NCI-H146 treated with DMSO at 0.1 percent for 48 hours (cell line): ENCODE measurements around the gene SSR2.
"Not testable (repeated sequence)": the region's sequence is repeated elsewhere in the genome, so short reads cannot be mapped to it uniquely, and the experiment has no call there.

Experiments
- DNase-seq: peaks from one replicate; lab custom pipeline; 2025; ENCODE audit not compliant: unreplicated experiment; lab: John Stamatoyannopoulos, UW

SSR2 gene

GRCh38 chr1:155996166-155996565 lies 24.6 kb downstream of the SSR2 start:
- no peak for DNase-seq

DNA sequence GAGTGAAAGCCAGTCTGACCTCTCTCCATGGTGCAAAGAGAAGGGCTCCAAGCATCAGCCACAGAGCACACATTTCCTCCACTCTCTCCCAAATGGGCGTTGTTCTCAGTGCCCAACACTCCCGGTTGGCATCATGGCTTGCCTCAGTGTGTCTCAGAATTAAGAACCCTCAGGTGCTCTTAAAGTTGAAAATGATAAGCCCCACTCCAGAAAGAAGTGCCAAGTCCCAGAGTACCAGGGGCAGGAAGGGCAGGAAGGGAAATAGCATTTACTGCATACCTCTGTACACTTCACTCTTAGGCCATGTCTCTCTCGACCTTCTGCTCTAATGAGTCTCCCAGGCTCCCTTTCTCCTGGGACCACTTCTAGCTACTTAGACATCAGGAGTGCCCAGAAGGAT lies 27.2 kb downstream of the SSR2 start:
- no peak for DNase-seq

DNA sequence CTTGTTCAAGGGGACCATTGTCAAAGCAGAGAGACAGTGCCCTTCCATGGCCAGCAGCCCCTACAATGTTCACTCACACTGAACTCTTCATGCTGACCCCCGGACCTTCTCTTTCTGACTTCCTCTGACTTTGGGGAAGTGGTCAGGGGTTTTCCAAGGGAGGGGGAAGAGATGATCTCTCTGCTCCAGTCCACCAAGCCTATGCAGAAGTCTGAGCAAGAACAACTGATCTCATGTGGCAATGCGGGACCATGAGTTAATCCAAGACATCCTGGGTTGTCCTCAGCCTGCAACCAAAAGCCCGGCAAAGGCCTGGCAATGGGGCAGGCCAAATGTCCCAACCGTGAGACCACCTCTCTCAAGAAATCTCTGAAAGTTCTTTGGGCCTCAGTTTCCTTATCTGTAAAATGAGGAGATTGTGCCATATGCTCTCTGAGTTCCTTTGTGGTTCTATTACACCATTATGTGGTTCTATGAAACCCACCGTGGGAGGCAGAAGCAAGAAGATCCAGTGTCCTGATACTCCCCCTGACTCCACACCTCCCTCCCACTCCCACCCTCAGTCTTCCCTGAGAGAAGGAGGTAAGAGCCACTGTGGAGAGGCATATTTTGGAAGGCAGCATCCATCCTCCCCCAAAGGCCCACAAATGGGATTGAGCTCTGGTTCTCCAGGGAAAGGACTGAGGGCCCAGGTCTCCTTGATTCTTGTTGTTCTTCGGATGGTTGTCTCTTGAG lies 30.6 kb downstream of the SSR2 start:
- no peak for DNase-seq

- DNase-seq, result peak; percentile 48
Measured at GRCh38 chr1:155989242-155990004, 31.3 kb downstream of the SSR2 start.

GRCh38 chr1:155984903-155985645 lies 35.7 kb downstream of the SSR2 start:
- DNase-seq, result not testable (repeated sequence)

GRCh38 chr1:155984341-155984740 lies 36.4 kb downstream of the SSR2 start:
- DNase-seq, result peak; percentile 84

GRCh38 chr1:155983191-155984024 lies 37.3 kb downstream of the SSR2 start:
- peak; percentile 52 for DNase-seq

GRCh38 chr1:155982106-155982505 lies 38.6 kb downstream of the SSR2 start:
- no peak for DNase-seq

DNA sequence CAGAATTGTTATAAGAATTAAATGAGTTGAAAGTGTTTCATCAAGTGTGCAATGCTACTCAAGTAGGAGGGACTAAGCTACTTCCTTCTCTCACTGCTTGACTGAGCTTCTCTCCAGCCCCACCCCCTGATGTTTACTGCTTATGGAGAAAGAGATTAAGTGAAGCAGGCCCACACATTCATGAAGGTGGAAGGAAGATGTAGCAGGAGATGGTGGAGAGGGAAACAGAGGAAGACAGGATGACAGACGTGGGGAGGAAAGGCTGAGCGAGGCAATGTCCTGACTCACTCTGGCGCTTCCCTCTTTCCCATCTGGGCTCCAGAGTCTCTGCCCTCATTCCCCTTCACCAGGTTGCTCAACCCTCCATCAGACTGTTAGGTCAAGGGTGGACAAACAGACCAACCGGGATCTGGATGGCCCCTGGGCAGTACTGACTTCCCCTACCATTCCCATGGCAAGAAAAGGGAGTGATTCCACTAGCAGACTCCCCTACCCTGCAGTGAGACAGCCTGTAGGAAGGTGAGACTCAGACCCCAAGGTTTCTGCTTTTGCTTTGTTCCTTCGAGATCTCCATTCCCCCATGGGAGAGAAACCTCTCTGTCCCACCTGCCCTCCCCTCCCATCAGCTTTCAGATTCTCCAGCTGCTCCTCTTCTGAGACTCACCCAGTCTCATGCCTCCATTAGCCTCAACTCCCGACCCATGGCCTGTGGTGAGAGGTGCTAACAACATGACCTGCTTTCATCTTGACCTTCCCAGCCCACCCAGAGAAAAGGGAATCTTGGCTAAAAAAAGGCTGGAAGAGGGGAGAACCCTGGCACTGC lies 39.3 kb downstream of the SSR2 start:
- no peak for DNase-seq

DNA sequence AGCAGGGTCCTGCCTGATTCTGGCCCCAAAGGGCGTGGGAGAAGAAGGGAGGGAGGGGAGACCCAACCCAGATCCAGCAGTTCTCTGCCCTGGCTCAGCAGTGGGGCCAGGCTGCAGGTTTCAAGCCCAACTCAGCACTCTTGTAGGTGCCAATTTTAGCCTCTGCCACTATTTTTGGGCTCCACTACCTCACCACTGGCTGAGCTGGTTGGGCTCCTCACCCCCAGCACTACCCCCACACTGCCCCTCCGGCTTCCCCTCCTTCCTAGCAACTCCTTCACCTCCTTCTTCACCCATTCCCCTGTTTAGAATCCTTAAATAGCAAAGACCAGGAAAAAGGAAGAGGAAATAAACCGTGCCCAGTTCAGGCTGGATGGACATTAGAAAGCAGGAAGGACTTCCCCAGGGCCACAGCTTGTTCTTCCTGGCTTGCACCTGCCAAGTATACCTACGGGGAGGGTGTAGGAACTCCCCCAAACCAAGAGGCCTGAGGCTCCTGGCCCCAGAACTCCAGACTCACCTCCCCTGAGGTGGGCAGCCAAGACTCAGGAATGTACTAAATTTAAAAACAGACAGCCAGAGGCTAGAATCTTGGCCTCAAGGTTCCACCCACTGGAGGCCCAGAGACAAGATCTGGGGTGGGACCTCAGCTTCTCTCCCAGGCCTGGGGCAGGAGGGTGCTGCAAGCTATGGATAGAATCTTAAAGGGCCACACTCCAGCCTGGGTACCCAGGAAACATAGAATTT lies 41.0 kb downstream of the SSR2 start:
- no peak for DNase-seq

- no peak for DNase-seq
Measured at GRCh38 chr1:155978973-155979429, 41.8 kb downstream of the SSR2 start.

GRCh38 chr1:155978325-155978972 lies 42.3 kb downstream of the SSR2 start, which contains the start of gene ARHGEF2:
ARHGEF2 (minus strand) TSS chr1:155978547; CDS start chr1:155978427, 120 bp downstream.
- peak; percentile 41 for DNase-seq

- DNase-seq, result no peak
Measured at GRCh38 chr1:155977690-155978324, 42.9 kb downstream of the SSR2 start.

- DNase-seq, result no peak
Measured at GRCh38 chr1:155976913-155977689, 43.6 kb downstream of the SSR2 start.

DNA sequence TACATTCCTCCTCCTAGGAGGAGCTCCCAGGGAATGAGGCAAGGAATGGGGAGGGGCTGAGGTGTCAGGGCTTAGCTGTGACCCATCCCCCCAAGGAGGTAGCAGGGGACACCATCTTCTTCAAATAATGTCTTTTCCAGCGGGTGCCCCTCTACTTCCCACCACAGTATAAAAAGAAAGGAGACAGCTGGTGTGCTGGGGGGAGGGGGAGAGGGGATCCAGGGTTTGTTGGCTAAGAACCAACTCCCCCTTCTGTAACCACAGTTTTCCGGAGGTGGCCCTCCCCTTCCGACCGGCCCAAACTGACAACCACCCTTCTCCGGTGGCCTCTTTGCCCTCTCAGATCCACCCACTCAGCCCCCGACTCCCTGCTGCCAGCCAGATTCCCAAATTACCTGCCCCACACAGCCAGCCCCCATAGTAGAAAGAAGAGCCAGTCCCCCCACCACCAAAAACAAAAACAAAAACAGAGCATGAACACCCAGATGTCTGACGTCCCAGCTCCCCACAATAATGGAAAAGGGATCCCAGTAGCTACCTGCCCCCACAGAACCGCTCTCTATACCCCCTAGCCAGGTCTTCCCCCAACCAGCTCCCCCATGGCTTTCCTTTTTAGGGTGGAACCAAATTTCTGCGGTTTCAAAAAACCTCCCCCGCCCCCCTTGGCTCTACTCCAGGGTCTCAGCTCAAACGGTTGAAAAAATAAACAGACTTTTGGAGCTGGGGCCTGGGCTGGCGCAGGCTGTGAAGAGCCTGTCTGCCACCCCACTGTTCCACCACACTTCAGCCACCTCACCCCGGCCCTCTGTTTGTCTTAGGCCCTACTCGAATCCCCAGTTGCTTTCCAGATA lies 44.5 kb downstream of the SSR2 start:
- DNase-seq, result no peak

DNA sequence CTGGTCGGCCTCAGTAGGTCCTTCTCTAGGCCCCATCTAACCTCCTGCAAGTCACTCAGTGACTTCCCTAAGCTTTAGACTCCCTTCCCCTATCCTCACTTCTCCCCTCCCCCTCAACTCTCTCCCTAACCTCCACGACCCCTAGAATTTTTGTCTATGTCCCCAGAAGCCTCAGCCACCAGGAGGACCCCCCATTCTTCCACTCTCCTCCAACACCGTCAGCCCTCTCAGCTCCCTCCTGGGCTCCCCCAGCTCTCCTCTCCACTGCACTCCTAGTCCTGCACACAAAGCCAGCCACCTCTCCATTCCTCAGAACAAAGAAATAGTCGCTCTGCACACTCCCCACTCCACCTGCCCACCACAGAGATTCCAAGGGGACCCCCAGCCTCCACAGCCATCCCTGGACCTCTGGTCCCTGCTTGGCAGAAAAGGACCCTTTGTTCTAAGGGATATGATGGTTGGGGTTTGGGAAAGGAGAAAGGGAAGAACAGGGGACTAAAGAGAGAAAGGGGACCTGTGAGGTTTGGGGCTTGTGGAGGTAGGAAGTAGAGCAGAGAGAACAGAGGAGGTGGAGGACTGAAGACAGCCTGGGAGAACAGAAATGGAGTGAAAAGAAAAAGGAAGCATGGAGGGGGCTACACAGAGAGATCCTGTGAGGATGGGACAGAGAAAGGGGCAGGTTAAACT lies 45.2 kb downstream of the SSR2 start:
- DNase-seq, result no peak
